OCI-LY3 (cell line): ENCODE results near the gene RHAG.

Source experiments
- H2AFZ ChIP-seq: fragments of 200-600, 300-600 bp; shearing (Covaris generic); 2 replicates; pipeline ENCODE4 v1.6.0; 2014; ENCODE audit warnings: antibody characterized with exemption, low read depth, low read length
- H3K27ac ChIP-seq: fragments of 200-600, 300-600 bp; sonication (generic); 2 replicates; pipeline ENCODE4 v1.5.1; 2014; ENCODE audit warnings: mild to moderate bottlenecking, low read length, moderate library complexity, mixed read lengths
- H3K27me3 ChIP-seq: fragments of 200-600, 300-600 bp; sonication (generic); 2 replicates; pipeline ENCODE4 v1.6.1; 2014; ENCODE audit warnings: low read depth, low read length, mixed read lengths
- H3K36me3 ChIP-seq: fragments of 200-600, 300-600 bp; sonication (generic); replicated peaks from 2 replicates; pipeline ENCODE3; 2014; ENCODE audit warnings: low read depth, low read length, mixed read lengths
- H3K4me1 ChIP-seq: fragments of 300-600, 200-600 bp; sonication (generic); 2 replicates; pipeline ENCODE4 v1.6.1; 2014; ENCODE audit warnings: low read length, mixed read lengths
- H3K4me2 ChIP-seq: fragments of 200-600, 300-600 bp; sonication (generic); 2 replicates; pipeline ENCODE4 v1.6.1; 2014; ENCODE audit warnings: low read length, mixed read lengths
- H3K4me3 ChIP-seq: fragments of 300-600, 200-600 bp; sonication (generic); 2 replicates; pipeline ENCODE4 v1.5.1; 2014; ENCODE audit warnings: antibody characterized with exemption, mild to moderate bottlenecking, low read length, moderate library complexity
- H3K79me2 ChIP-seq: fragments of 300-600, 200-600 bp; shearing (Covaris generic); 2 replicates; pipeline ENCODE4 v1.6.1; 2014; ENCODE audit warnings: mild to moderate bottlenecking, low read length, mixed read lengths
- H3K9ac ChIP-seq: fragments of 300-600, 200-600 bp; shearing (Covaris generic); 2 replicates; pipeline ENCODE4 v1.6.0; 2014; ENCODE audit warnings: mild to moderate bottlenecking, low read length, moderate library complexity
- H3K9me3 ChIP-seq: fragments of 200-600, 300-600 bp; shearing (Covaris generic); 2 replicates; pipeline ENCODE4 v1.6.1; 2014; ENCODE audit warnings: low read length, mixed read lengths; ENCODE audit not compliant: insufficient read depth
- H4K20me1 ChIP-seq: fragments of 200-600, 300-600 bp; sonication (generic); 2 replicates; pipeline ENCODE4 v1.6.1; 2016; ENCODE audit warnings: low read length, mixed read lengths; ENCODE audit not compliant: insufficient read depth
- EZH2phosphoT487 ChIP-seq: fragments of 200-600 bp; shearing (Covaris generic); IDR thresholded peaks from 2 replicates; pipeline ENCODE4 v1.6.1; 2018; ENCODE audit warnings: antibody characterized with exemption, mixed run types, low read depth
- TF ChIP-seq, protein P1 (sequence below): fragments of 200-600, 300-600 bp; sonication (generic); IDR thresholded peaks from 2 replicates; pipeline ENCODE4 v1.5.1; 2014; ENCODE audit warnings: antibody characterized with exemption, low read length, low read depth

RHAG gene

DNA sequence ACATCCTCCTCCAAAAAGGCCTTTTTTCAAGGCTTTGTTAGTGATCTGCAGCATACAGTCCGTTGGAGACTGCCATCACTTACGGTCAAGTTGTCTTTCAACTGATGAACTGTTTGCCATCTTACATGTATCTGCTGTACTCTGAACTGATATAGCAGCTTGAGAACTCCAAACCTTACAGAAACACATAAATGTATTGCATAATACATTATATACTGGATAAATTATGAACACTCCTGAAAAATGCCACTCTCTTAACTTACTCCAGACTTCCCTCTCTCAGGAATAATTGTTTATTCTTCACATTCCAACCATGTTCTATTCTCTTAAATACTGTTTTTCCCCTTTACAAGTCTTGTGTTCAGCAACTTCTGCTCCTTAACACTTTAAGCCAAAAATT, 14.6 kb upstream of the RHAG start:
- Histone ChIP-seq H3K27ac (no peak overlapping the region), H3K9ac (no peak overlapping the region), H3K79me2 (no peaks in the 10 kb centered on the region), H2AFZ (no peak overlapping the region), H3K4me3 (no peak overlapping the region), H3K27me3 (no peaks in the 10 kb centered on the region), H3K36me3 (no peaks in the 10 kb centered on the region), H4K20me1 (no peaks in the 10 kb centered on the region), H3K9me3 (no peaks in the 10 kb centered on the region), H3K4me2 (no peak overlapping the region), H3K4me1 (no peaks in the 10 kb centered on the region)
- TF ChIP-seq, protein P1, sequence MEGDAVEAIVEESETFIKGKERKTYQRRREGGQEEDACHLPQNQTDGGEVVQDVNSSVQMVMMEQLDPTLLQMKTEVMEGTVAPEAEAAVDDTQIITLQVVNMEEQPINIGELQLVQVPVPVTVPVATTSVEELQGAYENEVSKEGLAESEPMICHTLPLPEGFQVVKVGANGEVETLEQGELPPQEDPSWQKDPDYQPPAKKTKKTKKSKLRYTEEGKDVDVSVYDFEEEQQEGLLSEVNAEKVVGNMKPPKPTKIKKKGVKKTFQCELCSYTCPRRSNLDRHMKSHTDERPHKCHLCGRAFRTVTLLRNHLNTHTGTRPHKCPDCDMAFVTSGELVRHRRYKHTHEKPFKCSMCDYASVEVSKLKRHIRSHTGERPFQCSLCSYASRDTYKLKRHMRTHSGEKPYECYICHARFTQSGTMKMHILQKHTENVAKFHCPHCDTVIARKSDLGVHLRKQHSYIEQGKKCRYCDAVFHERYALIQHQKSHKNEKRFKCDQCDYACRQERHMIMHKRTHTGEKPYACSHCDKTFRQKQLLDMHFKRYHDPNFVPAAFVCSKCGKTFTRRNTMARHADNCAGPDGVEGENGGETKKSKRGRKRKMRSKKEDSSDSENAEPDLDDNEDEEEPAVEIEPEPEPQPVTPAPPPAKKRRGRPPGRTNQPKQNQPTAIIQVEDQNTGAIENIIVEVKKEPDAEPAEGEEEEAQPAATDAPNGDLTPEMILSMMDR: no peak
- no peak for TF ChIP-seq EZH2phosphoT487

GRCh38 chr6:49649988-49650387, 13.3 kb upstream of the RHAG start:
- Histone ChIP-seq H4K20me1 (no peaks in the 10 kb centered on the region), H3K4me1 (no peaks in the 10 kb centered on the region), H3K79me2 (no peaks in the 10 kb centered on the region), H3K9ac (no peak overlapping the region), H3K27me3 (no peaks in the 10 kb centered on the region), H3K4me2 (no peak overlapping the region), H3K9me3 (no peaks in the 10 kb centered on the region), H3K4me3 (no peak overlapping the region), H3K36me3 (no peaks in the 10 kb centered on the region), H2AFZ (no peak overlapping the region), H3K27ac (no peak overlapping the region)
- TF ChIP-seq, protein P1: no peak
- TF ChIP-seq EZH2phosphoT487: no peak

- no peaks in the 10 kb centered on the region for H3K27me3 ChIP-seq
- H3K79me2 ChIP-seq: no peaks in the 10 kb centered on the region
- TF ChIP-seq EZH2phosphoT487: no peak
- TF ChIP-seq, protein P1: no peak
- no peak overlapping the region for H3K4me2 ChIP-seq
- H2AFZ ChIP-seq: no peak overlapping the region
- no peak overlapping the region for H3K27ac ChIP-seq
- no peak overlapping the region for H3K4me3 ChIP-seq
- no peak overlapping the region for H3K9ac ChIP-seq
- H3K36me3 ChIP-seq: no peaks in the 10 kb centered on the region
- no peaks in the 10 kb centered on the region for H3K4me1 ChIP-seq
- H3K9me3 ChIP-seq: no peaks in the 10 kb centered on the region
- no peaks in the 10 kb centered on the region for H4K20me1 ChIP-seq
Observed at GRCh38 chr6:49648036-49648435, 11.4 kb upstream of the RHAG start.

GRCh38 chr6:49647476-49647875, 10.8 kb upstream of the RHAG start:
- H3K9me3 ChIP-seq: no peaks in the 10 kb centered on the region
- H3K27ac ChIP-seq: no peak overlapping the region
- H3K4me3 ChIP-seq: no peak overlapping the region
- H3K4me2 ChIP-seq: no peak overlapping the region
- no peaks in the 10 kb centered on the region for H3K36me3 ChIP-seq
- no peaks in the 10 kb centered on the region for H3K4me1 ChIP-seq
- no peaks in the 10 kb centered on the region for H3K27me3 ChIP-seq
- H2AFZ ChIP-seq: no peak overlapping the region
- no peak overlapping the region for H3K9ac ChIP-seq
- H4K20me1 ChIP-seq: no peaks in the 10 kb centered on the region
- TF ChIP-seq, protein P1: no peak
- no peak for TF ChIP-seq EZH2phosphoT487
- no peaks in the 10 kb centered on the region for H3K79me2 ChIP-seq
